Esophagus muscularis mucosa (tissue), 4 donors: ENCODE data around the gene SH3PXD2B.

Experiments used
- EP300 ChIP-seq: sonication (generic); formaldehyde crosslinking; IDR thresholded peaks from one replicate; pipeline ENCODE4 v1.6.1; 2017; ENCODE audit warnings: antibody characterized with exemption
- POLR2A ChIP-seq: fragments of 450-650 bp; IDR thresholded peaks from one replicate; pipeline ENCODE4 v1.6.1; 2017; ENCODE audit warnings: antibody characterized with exemption, moderate library complexity, mild to moderate bottlenecking, low read depth
- POLR2AphosphoS5 ChIP-seq, 2 donors: sonication (generic); formaldehyde crosslinking; IDR thresholded peaks; one replicate each; pipeline ENCODE4 v1.6.1; 2017; ENCODE audit warnings: antibody characterized with exemption in 2 of 2
- TF ChIP-seq, protein P1 (sequence below), 3 experiments: fragments of 200-600 bp in 2 of 3; fragments of 450-650 bp in 1 of 3; sonication (generic) in 2 of 3; IDR thresholded peaks; one replicate each; pipeline ENCODE4 v1.5.1; 2017 to 2019; ENCODE audit warnings: antibody characterized with exemption in 3 of 3, mild to moderate bottlenecking in 2 of 3, moderate library complexity in 1 of 3

DNA sequence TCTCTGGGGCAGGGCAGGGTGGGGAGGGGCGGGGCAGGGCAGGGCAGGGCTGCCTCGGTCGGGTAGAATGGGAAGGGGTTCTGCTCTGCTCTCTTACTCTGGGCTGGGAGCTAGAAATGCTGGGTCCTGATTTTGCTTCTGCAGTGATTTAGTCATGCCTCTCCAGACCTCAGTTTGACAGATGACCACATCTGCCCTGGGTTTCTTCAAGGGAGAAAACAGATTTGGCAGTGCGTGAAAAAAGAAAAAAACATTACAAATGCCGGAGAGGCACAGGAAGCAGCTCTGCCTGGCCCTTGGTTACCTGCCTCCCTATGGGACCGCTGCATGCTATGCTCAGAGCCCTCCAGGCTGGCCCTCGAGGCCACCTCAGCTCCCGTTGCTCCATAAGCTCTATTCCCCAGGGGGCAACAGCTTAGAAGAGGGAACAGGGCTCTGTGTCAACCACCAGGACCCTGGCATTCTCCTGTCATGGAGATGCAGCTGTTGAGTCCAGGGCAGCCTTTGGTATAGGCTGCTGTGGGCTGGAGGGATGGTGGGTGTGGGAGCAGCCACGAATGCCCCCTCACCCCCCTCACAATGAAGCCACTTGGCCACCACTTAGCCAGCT lies 117.5 kb downstream of the SH3PXD2B start:
- no peak for TF ChIP-seq POLR2A
- TF ChIP-seq, protein P1, sequence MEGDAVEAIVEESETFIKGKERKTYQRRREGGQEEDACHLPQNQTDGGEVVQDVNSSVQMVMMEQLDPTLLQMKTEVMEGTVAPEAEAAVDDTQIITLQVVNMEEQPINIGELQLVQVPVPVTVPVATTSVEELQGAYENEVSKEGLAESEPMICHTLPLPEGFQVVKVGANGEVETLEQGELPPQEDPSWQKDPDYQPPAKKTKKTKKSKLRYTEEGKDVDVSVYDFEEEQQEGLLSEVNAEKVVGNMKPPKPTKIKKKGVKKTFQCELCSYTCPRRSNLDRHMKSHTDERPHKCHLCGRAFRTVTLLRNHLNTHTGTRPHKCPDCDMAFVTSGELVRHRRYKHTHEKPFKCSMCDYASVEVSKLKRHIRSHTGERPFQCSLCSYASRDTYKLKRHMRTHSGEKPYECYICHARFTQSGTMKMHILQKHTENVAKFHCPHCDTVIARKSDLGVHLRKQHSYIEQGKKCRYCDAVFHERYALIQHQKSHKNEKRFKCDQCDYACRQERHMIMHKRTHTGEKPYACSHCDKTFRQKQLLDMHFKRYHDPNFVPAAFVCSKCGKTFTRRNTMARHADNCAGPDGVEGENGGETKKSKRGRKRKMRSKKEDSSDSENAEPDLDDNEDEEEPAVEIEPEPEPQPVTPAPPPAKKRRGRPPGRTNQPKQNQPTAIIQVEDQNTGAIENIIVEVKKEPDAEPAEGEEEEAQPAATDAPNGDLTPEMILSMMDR (IDR thresholded peaks at IDR 0.05) = no peak
- no peak for TF ChIP-seq POLR2AphosphoS5 (IDR thresholded peaks at IDR 0.05)
- TF ChIP-seq EP300 = no peak
